Liver (tissue), 9 donors: ENCODE results near the gene LIMS1. TPM values are rescaled to one million over a fixed set of nuclear protein-coding genes. Genes with fewer than 3 reads are reported as not detected.

Experiments used
- DNase-seq: peaks from one replicate; pipeline ENCODE4 v3.0.0-alpha.2; 2017; ENCODE audit warnings: low spot score
- H3K27ac ChIP-seq, 2 donors: one replicate each; pipeline ENCODE4 v1.7.0; 2013; ENCODE audit warnings: inconsistent platforms in 2 of 2, low read length in 2 of 2, control low read depth in 1 of 2, low read depth in 1 of 2, mild to moderate bottlenecking in 1 of 2
- H3K27me3 ChIP-seq, 4 donors: one replicate each; pipeline versions ENCODE4 v1.6.1 to v1.7.0; 2013; ENCODE audit warnings: low read length in 3 of 4, inconsistent platforms in 1 of 4, mild to moderate bottlenecking in 1 of 4, moderate library complexity in 1 of 4; ENCODE audit not compliant: control insufficient read depth in 4 of 4, insufficient read depth in 4 of 4
- H3K36me3 ChIP-seq, 4 donors: one replicate each; pipeline versions ENCODE4 v1.6.1 to v1.7.0; 2013; ENCODE audit warnings: low read length in 3 of 4, mild to moderate bottlenecking in 3 of 4, low read depth in 1 of 4, moderate library complexity in 1 of 4; ENCODE audit not compliant: control insufficient read depth in 4 of 4, insufficient read depth in 3 of 4
- H3K4me1 ChIP-seq, 4 donors: one replicate each; pipeline versions ENCODE4 v1.6.1 to v1.7.0; 2013; ENCODE audit warnings: low read length in 3 of 4, mild to moderate bottlenecking in 3 of 4, moderate library complexity in 1 of 4; ENCODE audit not compliant: control insufficient read depth in 4 of 4, insufficient read depth in 4 of 4
- H3K4me3 ChIP-seq, 3 donors: one replicate each; pipeline versions ENCODE4 v1.6.1 to v1.7.0; 2013; ENCODE audit warnings: low read length in 3 of 3, control low read depth in 1 of 3, low read depth in 1 of 3, mild to moderate bottlenecking in 1 of 3
- H3K9ac ChIP-seq, 2 donors: one replicate each; pipeline ENCODE4 v1.7.0; 2013; ENCODE audit warnings: low read length in 2 of 2, mild to moderate bottlenecking in 2 of 2, moderate library complexity in 2 of 2, control low read depth in 1 of 2, low read depth in 1 of 2
- H3K9me3 ChIP-seq, 4 donors: one replicate each; pipeline versions ENCODE4 v1.6.1 to v1.7.0; 2013; ENCODE audit warnings: low read length in 3 of 4; ENCODE audit not compliant: control insufficient read depth in 4 of 4
- FOXA1 ChIP-seq: IDR thresholded peaks from 2 replicates; pipeline ENCODE4 v1.6.1; 2016; ENCODE audit warnings: antibody characterized with exemption
- FOXA2 ChIP-seq: IDR thresholded peaks from 2 replicates; pipeline ENCODE4 v1.6.1; 2016; ENCODE audit warnings: antibody characterized with exemption
- HNF4A ChIP-seq, 2 donors: conservative IDR thresholded peaks; 2 replicates each; pipeline ENCODE4 v1.6.1; 2016; ENCODE audit warnings: antibody characterized with exemption in 2 of 2, mild to moderate bottlenecking in 2 of 2
- HNF4G ChIP-seq: IDR thresholded peaks from 2 replicates; pipeline ENCODE4 v1.6.1; 2016; ENCODE audit warnings: antibody characterized with exemption
- JUND ChIP-seq, 2 donors: IDR thresholded peaks; 2 replicates each; pipeline ENCODE4 v1.6.1; 2016; ENCODE audit warnings: antibody characterized with exemption in 2 of 2
- NR2F2 ChIP-seq: IDR thresholded peaks from 2 replicates; pipeline ENCODE4 v1.6.1; 2016; ENCODE audit warnings: antibody characterized with exemption
- RXRA ChIP-seq, 2 donors: IDR thresholded peaks; 2 replicates each; pipeline ENCODE4 v1.6.1; 2017 to 2018; ENCODE audit warnings: antibody characterized with exemption in 2 of 2, mild to moderate bottlenecking in 1 of 2
- TAF1 ChIP-seq: conservative IDR thresholded peaks from 2 replicates; pipeline ENCODE4 v1.6.1; 2016; ENCODE audit warnings: antibody characterized with exemption, mild to moderate bottlenecking
- WGBS: extraction: QIAGEN DNeasy Blood & Tissue Kit; methylation state at CpG from one replicate; pipeline ENCODE4 v1.1.7; 2013; 5-methylcytosine and 5-hydroxymethylcytosine counted together
- polyA plus RNA-seq, 2 donors: library from polyadenylated mRNA; stranded (reverse) in 1 of 2; unstranded in 1 of 2; fragments of 200-250 nt in 1 of 2; fragments of >200 nt in 1 of 2; fragmentation: Nextera tagmentation in 1 of 2; extraction: Ambion mirVana in 1 of 2; gene quantifications; one replicate each; pipeline versions ENCODE4 v1.2.1 to v1.2.3, GENCODE V29; 2013 to 2015
- total RNA-seq, 2 donors: library from RNA; depleted of rRNA; stranded (reverse); fragments of >200 nt; gene quantifications; one replicate each; pipeline ENCODE4 v1.2.3, GENCODE V29; 2014
- TF ChIP-seq, protein P1 (sequence below): IDR thresholded peaks from 2 replicates; pipeline ENCODE4 v1.6.1; 2016; ENCODE audit warnings: antibody characterized with exemption, mild to moderate bottlenecking
- TF ChIP-seq, protein P2 (sequence below): IDR thresholded peaks from 2 replicates; pipeline ENCODE4 v1.6.1; 2016; ENCODE audit warnings: antibody characterized with exemption
- TF ChIP-seq, protein P3 (sequence below): IDR thresholded peaks from 2 replicates; pipeline ENCODE4 v1.6.1; 2016; ENCODE audit warnings: antibody characterized with exemption
- donor health status: healthy.
- donor health status: healthy.
- donor health status: healthy.
- donor health status: healthy.
- donor health status: healthy.

Gene LIMS1
- total and polyA plus RNA-seq, 4 donors = 10.2 to 37.1 (median 22.1) TPM

DNA sequence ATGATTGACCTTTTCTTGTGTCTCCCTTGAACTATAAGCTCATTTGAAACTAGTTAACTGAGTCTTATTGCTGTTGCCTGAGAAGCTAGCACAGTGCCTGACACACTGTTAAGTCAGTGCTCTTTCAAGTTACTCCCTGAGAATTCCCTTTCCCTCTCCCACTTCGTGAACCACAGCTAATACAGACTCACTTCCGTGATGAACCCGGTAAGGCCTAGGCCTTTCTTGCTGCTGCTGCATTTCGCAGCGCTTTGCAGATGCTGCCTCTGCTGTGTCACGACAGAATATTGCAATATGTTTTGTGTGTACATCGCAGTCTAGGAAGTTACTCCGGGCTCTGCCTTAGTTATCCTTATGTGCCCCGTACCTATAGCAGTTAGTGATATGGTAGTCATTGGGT is 42.8 kb downstream of the LIMS1 start (continued):
- TF ChIP-seq, protein P1, sequence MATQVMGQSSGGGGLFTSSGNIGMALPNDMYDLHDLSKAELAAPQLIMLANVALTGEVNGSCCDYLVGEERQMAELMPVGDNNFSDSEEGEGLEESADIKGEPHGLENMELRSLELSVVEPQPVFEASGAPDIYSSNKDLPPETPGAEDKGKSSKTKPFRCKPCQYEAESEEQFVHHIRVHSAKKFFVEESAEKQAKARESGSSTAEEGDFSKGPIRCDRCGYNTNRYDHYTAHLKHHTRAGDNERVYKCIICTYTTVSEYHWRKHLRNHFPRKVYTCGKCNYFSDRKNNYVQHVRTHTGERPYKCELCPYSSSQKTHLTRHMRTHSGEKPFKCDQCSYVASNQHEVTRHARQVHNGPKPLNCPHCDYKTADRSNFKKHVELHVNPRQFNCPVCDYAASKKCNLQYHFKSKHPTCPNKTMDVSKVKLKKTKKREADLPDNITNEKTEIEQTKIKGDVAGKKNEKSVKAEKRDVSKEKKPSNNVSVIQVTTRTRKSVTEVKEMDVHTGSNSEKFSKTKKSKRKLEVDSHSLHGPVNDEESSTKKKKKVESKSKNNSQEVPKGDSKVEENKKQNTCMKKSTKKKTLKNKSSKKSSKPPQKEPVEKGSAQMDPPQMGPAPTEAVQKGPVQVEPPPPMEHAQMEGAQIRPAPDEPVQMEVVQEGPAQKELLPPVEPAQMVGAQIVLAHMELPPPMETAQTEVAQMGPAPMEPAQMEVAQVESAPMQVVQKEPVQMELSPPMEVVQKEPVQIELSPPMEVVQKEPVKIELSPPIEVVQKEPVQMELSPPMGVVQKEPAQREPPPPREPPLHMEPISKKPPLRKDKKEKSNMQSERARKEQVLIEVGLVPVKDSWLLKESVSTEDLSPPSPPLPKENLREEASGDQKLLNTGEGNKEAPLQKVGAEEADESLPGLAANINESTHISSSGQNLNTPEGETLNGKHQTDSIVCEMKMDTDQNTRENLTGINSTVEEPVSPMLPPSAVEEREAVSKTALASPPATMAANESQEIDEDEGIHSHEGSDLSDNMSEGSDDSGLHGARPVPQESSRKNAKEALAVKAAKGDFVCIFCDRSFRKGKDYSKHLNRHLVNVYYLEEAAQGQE = no peak
- TF ChIP-seq JUND (IDR thresholded peaks at IDR 0.05) (no peak), HNF4G (no peak), FOXA2 (no peak)
- TF ChIP-seq, protein P2, sequence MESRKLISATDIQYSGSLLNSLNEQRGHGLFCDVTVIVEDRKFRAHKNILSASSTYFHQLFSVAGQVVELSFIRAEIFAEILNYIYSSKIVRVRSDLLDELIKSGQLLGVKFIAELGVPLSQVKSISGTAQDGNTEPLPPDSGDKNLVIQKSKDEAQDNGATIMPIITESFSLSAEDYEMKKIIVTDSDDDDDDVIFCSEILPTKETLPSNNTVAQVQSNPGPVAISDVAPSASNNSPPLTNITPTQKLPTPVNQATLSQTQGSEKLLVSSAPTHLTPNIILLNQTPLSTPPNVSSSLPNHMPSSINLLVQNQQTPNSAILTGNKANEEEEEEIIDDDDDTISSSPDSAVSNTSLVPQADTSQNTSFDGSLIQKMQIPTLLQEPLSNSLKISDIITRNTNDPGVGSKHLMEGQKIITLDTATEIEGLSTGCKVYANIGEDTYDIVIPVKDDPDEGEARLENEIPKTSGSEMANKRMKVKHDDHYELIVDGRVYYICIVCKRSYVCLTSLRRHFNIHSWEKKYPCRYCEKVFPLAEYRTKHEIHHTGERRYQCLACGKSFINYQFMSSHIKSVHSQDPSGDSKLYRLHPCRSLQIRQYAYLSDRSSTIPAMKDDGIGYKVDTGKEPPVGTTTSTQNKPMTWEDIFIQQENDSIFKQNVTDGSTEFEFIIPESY = no peak

DNA sequence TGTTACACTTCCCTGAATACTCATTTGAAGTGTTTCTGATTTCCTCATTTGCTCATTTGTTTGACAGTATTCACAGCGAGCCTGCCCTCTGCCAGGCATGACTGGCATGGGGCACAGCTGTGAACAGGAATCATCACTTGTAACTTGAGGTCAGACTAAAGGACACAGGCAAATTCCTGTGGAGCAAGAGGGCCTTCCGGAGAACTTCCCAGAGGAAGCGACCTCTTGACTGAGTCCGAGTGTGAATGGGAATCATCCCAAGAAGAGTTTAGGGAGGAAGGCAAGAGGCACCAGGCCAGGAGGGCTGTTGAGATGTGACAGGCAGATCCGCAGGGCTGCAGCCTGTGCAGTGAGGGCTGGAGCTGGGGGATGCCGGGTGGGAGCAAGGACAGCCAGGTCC is 45.4 kb downstream of the LIMS1 start:
- Histone ChIP-seq H3K27me3 (no peaks in the 10 kb centered on the region), H3K9ac (no peak overlapping the region), H3K9me3 (no peaks in the 10 kb centered on the region), H3K4me3 (no peak overlapping the region), H3K27ac (no peak overlapping the region), H3K36me3 (no peaks in the 10 kb centered on the region), H3K4me1 (peaks cover 7 to 14% (median 10%) of the 10 kb centered on the region in 4 donors)
- WGBS = 61% methylated on average over 6 of the region's 6 CpGs
- TF ChIP-seq RXRA (IDR thresholded peaks at IDR 0.05) (peak; percentile 26 to 27), NR2F2 (peak; percentile 94)
- TF ChIP-seq, protein P2 = no peak
- DNase-seq = no peak

DNA sequence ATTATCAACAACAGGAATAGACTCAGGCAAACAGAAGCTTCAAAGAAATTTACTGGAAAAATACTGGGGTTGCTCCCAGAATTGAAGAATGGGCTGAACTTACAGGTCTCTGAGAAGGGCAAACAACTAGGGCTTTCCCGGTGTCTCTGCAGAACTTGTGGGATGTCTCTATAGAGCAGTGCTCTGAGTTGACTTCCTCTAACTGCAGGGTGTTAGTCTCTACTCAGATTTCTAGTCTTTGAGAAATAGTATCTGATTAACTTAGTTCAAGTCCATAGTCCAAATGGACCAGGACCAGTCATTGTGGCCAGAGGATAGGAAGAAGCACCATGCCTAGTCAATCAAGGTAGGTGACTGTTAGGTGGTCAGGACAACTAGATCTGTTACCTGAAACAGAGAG is 45.8 kb downstream of the LIMS1 start:
- no peak for DNase-seq
- WGBS = 57% methylated on average over 1 of the region's 1 CpG
- H3K4me1 ChIP-seq = peaks cover 7 to 14% (median 10%) of the 10 kb centered on the region in 4 donors
- H3K9ac ChIP-seq = no peak overlapping the region
- no peak overlapping the region for H3K4me3 ChIP-seq
- no peaks in the 10 kb centered on the region for H3K36me3 ChIP-seq
- no peaks in the 10 kb centered on the region for H3K27me3 ChIP-seq
- TF ChIP-seq TAF1 (no peak), HNF4A (conservative IDR thresholded peaks at IDR 0.05) (peak; percentile 27 to 34), FOXA1 (no peak)
- TF ChIP-seq, protein P3, sequence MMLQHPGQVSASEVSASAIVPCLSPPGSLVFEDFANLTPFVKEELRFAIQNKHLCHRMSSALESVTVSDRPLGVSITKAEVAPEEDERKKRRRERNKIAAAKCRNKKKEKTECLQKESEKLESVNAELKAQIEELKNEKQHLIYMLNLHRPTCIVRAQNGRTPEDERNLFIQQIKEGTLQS = no peak
- H3K9me3 ChIP-seq = no peaks in the 10 kb centered on the region
- no peak overlapping the region for H3K27ac ChIP-seq
